Neural progenitor cell (in vitro differentiated cells): ENCODE measurements around the gene PKD2L2.
"Not testable (repeated sequence)": the region's sequence is repeated elsewhere in the genome, so short reads cannot be mapped to it uniquely, and the experiment has no call there.

ENCODE experiments used
- EZH2 ChIP-seq: fragments of 200-600 bp; sonication (generic); IDR thresholded peaks from 2 replicates; pipeline ENCODE4 v1.6.1; 2017; ENCODE audit warnings: antibody characterized with exemption, mild to moderate bottlenecking, moderate library complexity
- EZH2phosphoT487 ChIP-seq: fragments of 200-600 bp; sonication (generic); IDR thresholded peaks from 2 replicates; pipeline ENCODE4 v1.6.1; 2017; ENCODE audit warnings: antibody characterized with exemption
- TF ChIP-seq, protein P1 (sequence below): fragments of 200-600 bp; sonication (generic); IDR thresholded peaks from 2 replicates; pipeline ENCODE4 v1.5.1; 2017; ENCODE audit warnings: antibody characterized with exemption, mild to moderate bottlenecking

DNA sequence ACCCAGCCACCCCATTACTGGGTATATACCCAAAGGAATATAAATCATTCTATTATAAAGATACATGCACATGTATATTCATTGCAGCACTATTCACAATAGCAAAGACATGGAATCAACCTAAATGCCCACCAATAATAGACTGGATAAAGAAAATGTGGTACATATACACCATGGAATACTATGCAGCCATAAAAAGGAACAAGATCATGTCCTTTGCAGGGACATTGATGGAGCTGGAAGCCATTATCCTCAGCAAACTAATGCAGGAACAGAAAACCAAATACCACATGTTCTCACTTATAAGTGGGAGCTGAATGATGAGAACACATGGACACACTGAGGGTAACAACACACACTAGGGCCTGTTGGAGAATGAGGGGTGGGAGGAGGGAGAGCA lies 36.1 kb upstream of the PKD2L2 start:
- TF ChIP-seq, protein P1, sequence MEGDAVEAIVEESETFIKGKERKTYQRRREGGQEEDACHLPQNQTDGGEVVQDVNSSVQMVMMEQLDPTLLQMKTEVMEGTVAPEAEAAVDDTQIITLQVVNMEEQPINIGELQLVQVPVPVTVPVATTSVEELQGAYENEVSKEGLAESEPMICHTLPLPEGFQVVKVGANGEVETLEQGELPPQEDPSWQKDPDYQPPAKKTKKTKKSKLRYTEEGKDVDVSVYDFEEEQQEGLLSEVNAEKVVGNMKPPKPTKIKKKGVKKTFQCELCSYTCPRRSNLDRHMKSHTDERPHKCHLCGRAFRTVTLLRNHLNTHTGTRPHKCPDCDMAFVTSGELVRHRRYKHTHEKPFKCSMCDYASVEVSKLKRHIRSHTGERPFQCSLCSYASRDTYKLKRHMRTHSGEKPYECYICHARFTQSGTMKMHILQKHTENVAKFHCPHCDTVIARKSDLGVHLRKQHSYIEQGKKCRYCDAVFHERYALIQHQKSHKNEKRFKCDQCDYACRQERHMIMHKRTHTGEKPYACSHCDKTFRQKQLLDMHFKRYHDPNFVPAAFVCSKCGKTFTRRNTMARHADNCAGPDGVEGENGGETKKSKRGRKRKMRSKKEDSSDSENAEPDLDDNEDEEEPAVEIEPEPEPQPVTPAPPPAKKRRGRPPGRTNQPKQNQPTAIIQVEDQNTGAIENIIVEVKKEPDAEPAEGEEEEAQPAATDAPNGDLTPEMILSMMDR = not testable (repeated sequence)
- TF ChIP-seq EZH2phosphoT487, EZH2: not testable (repeated sequence)
